ENCODE measurements around the gene BCAP31.

DNA sequence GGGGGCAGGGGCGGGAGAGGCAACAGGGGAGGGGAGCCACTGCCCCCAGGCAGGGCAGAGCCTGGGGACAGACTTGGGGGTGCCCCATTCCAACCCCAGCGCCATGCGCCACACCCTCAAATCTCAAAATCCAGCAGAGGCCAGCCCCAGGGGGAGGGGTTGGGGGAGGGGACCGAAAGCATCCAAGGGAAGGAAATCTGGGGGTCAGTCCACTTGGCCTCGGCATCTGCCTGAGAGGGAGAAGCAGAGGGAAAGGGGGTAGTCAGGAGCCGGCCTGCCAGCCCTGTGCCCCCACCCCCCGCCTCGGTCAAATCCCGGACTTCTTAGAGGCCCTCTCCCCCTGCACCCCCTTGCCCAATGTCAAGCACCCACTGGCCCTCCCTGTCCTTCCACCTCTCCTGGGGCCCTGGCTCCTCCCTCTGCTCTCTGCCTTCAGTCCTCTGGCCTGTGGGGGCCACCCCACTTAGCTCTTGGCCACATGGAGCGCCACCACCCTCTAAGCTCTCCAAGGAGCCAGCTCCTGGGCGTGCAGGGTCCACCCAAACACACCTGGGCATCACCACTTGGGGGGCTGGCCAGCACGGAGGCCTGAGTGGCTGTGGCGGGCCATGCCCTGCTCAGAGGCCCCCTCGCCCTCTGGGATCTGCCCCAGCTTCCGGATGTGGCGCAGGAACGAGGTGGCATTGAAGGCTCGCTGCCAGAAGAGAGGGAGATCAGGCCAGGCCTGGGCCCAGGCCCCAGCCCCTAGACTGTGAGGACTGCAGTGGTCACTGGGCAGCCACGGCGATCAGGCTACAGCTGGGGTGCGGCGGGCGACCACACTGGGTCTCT, 54.1 kb downstream of the BCAP31 start:
- no peak for TF ChIP-seq POLR2A (IDR thresholded peaks at IDR 0.05)
- TF ChIP-seq, protein P1, sequence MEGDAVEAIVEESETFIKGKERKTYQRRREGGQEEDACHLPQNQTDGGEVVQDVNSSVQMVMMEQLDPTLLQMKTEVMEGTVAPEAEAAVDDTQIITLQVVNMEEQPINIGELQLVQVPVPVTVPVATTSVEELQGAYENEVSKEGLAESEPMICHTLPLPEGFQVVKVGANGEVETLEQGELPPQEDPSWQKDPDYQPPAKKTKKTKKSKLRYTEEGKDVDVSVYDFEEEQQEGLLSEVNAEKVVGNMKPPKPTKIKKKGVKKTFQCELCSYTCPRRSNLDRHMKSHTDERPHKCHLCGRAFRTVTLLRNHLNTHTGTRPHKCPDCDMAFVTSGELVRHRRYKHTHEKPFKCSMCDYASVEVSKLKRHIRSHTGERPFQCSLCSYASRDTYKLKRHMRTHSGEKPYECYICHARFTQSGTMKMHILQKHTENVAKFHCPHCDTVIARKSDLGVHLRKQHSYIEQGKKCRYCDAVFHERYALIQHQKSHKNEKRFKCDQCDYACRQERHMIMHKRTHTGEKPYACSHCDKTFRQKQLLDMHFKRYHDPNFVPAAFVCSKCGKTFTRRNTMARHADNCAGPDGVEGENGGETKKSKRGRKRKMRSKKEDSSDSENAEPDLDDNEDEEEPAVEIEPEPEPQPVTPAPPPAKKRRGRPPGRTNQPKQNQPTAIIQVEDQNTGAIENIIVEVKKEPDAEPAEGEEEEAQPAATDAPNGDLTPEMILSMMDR (IDR thresholded peaks at IDR 0.05 in 8 of 11, conservative IDR thresholded peaks at IDR 0.05 in 3 of 11): no peak
